ENCODE results near the gene RTL1.

GRCh38 chr14:100873096-100873482 is 30.4 kb downstream of the RTL1 start:
- no peak for TF ChIP-seq POLR2AphosphoS5 (IDR thresholded peaks at IDR 0.05; ENCODE audit: borderline replicate concordance, low read depth, low read length)
- TF ChIP-seq EZH2 (IDR thresholded peaks at IDR 0.05), result no peak
- TF ChIP-seq FOXP2 (optimal IDR thresholded peaks at IDR 0.05; ENCODE audit: control extremely low read depth, extremely low read length, insufficient read depth), result no peak
